Endodermal cell (in vitro differentiated cells): ENCODE data around the gene KCNJ9. TPM values are rescaled to one million over a fixed set of nuclear protein-coding genes. Genes with fewer than 3 reads are reported as not detected.

Experiments used
- DNase-seq: peaks from one replicate; pipeline ENCODE4 v3.0.0-alpha.2; 2017
- H3K27ac ChIP-seq: 2 replicates; pipeline ENCODE4 v1.5.1; 2013; ENCODE audit warnings: mild to moderate bottlenecking, low read depth, low read length, moderate library complexity
- H3K27me3 ChIP-seq: 2 replicates; pipeline ENCODE4 v1.6.1; 2013; ENCODE audit warnings: mild to moderate bottlenecking, low read length, moderate library complexity; ENCODE audit not compliant: insufficient read depth, control insufficient read depth, poor library complexity, severe bottlenecking
- H3K36me3 ChIP-seq: 2 replicates; pipeline ENCODE4 v1.7.0; 2013; ENCODE audit warnings: mild to moderate bottlenecking, low read length, moderate library complexity; ENCODE audit not compliant: control insufficient read depth, insufficient read depth
- H3K4me1 ChIP-seq: one replicate; pipeline ENCODE4 v1.7.0; 2013; ENCODE audit warnings: low read length; ENCODE audit not compliant: control insufficient read depth, insufficient read depth
- H3K4me3 ChIP-seq: 2 replicates; pipeline ENCODE4 v1.5.1; 2013; ENCODE audit warnings: mild to moderate bottlenecking, low read length, moderate library complexity
- H3K9ac ChIP-seq: 2 replicates; pipeline ENCODE4 v1.6.1; 2013; ENCODE audit warnings: mild to moderate bottlenecking, low read length, moderate library complexity; ENCODE audit not compliant: poor library complexity, severe bottlenecking; ENCODE audit errors: extremely low read depth
- H3K9me3 ChIP-seq: 2 replicates; pipeline ENCODE4 v1.6.1; 2013; ENCODE audit warnings: mild to moderate bottlenecking, low read length, moderate library complexity; ENCODE audit not compliant: control insufficient read depth
- H3K27ac Mint-ChIP-seq: 2 replicates; pipeline ENCODE4 v1.8.0; 2020; ENCODE audit warnings: mixed read lengths
- H3K27me3 Mint-ChIP-seq: 2 replicates; pipeline ENCODE4 v1.8.0; 2021; ENCODE audit warnings: mild to moderate bottlenecking, mixed read lengths; ENCODE audit not compliant: insufficient read depth
- H3K36me3 Mint-ChIP-seq: 2 replicates; pipeline ENCODE4 v1.8.0; 2020; ENCODE audit warnings: low read depth, mixed read lengths
- H3K4me1 Mint-ChIP-seq: 2 replicates; pipeline ENCODE4 v1.8.0; 2020; ENCODE audit warnings: mixed read lengths
- H3K4me3 Mint-ChIP-seq: 2 replicates; pipeline ENCODE4 v1.8.0; 2020; ENCODE audit warnings: mild to moderate bottlenecking, moderate library complexity, mixed read lengths
- H3K9me3 Mint-ChIP-seq: 2 replicates; pipeline ENCODE4 v1.8.0; 2020; ENCODE audit warnings: mild to moderate bottlenecking, mixed read lengths
- CTCF ChIP-seq: fragments of 200-600 bp; sonication (generic); conservative IDR thresholded peaks from 2 replicates; pipeline ENCODE4 v1.5.0; 2021; ENCODE audit warnings: antibody characterized with exemption, mild to moderate bottlenecking
- WGBS, 2 experiments: methylation state at CpG; one replicate each; pipeline versions ENCODE4 v1.1.5 to v1.1.7; 2013; ENCODE audit warnings: missing lambda C conversion rate in 2 of 2, mixed read lengths in 1 of 2; ENCODE audit not compliant: insufficient coverage in 1 of 2, insufficient read length in 1 of 2; 5-methylcytosine and 5-hydroxymethylcytosine counted together
- total RNA-seq, 2 donors: library from RNA; stranded (reverse); fragmentation: NEBNext Ultra II Directional in 1 of 2; extraction: Animal tissue kit (Norgen Biotek cat#: 25700) in 1 of 2; gene quantifications; 2 replicates in 1 of 2; 3 replicates in 1 of 2; pipeline ENCODE4 v1.2.1, GENCODE V29; 2021

KCNJ9 gene
- total RNA-seq, 2 donors from 2014 or later, result not detected

GRCh38 chr1:160129046-160129445 is 47.7 kb downstream of the KCNJ9 start:
- DNase-seq, result no peak
- Histone ChIP-seq H3K4me1 (no peaks in the 10 kb centered on the region), H3K36me3 (no peaks in the 10 kb centered on the region), H3K9me3 (no peaks in the 10 kb centered on the region), H3K9ac (no peak overlapping the region), H3K27me3 (no peaks in the 10 kb centered on the region), H3K4me3 (no peak overlapping the region), H3K27ac (no peak overlapping the region)
- Mint-ChIP-seq H3K4me3 (no peak overlapping the region), H3K4me1 (no peaks in the 10 kb centered on the region), H3K27me3 (no peaks in the 10 kb centered on the region), H3K9me3 (no peaks in the 10 kb centered on the region), H3K36me3 (no peaks in the 10 kb centered on the region), H3K27ac (no peak overlapping the region)
- 92 to 100% methylated on average over 3 to 5 of the region's 5 CpGs for WGBS, 2 experiments
- TF ChIP-seq CTCF, result no peak

GRCh38 chr1:160129558-160129957 is 48.2 kb downstream of the KCNJ9 start:
- no peak overlapping the region for H3K4me3 Mint-ChIP-seq
- no peaks in the 10 kb centered on the region for H3K9me3 Mint-ChIP-seq
- H3K27ac ChIP-seq, result no peak overlapping the region
- H3K36me3 ChIP-seq, result no peaks in the 10 kb centered on the region
- H3K27ac Mint-ChIP-seq, result no peak overlapping the region
- no peak for DNase-seq
- no peaks in the 10 kb centered on the region for H3K4me1 Mint-ChIP-seq
- 98 to 100% methylated on average over 2 to 3 of the region's 3 CpGs for WGBS, 2 experiments
- H3K9ac ChIP-seq, result no peak overlapping the region
- no peaks in the 10 kb centered on the region for H3K27me3 Mint-ChIP-seq
- no peaks in the 10 kb centered on the region for H3K4me1 ChIP-seq
- no peak for TF ChIP-seq CTCF
- H3K9me3 ChIP-seq, result no peaks in the 10 kb centered on the region
- no peak overlapping the region for H3K4me3 ChIP-seq
- H3K36me3 Mint-ChIP-seq, result no peaks in the 10 kb centered on the region
- no peaks in the 10 kb centered on the region for H3K27me3 ChIP-seq

- H3K4me3 Mint-ChIP-seq, result no peak overlapping the region
- Histone ChIP-seq H3K9me3 (no peaks in the 10 kb centered on the region), H3K9ac (no peak overlapping the region), H3K4me3 (no peak overlapping the region), H3K4me1 (no peaks in the 10 kb centered on the region), H3K27me3 (no peaks in the 10 kb centered on the region), H3K27ac (no peak overlapping the region), H3K36me3 (no peaks in the 10 kb centered on the region)
- TF ChIP-seq CTCF, result no peak
- no peak for DNase-seq
- no peaks in the 10 kb centered on the region for H3K27me3 Mint-ChIP-seq
- no peak overlapping the region for H3K27ac Mint-ChIP-seq
- no peaks in the 10 kb centered on the region for H3K9me3 Mint-ChIP-seq
- no peaks in the 10 kb centered on the region for H3K36me3 Mint-ChIP-seq
- no peaks in the 10 kb centered on the region for H3K4me1 Mint-ChIP-seq
- WGBS, 2 experiments, result 93 to 94% methylated on average over 9 to 11 of the region's 11 CpGs
Observed at GRCh38 chr1:160129966-160130365, 48.6 kb downstream of the KCNJ9 start.
